HG03135 (cell line): ENCODE data around the gene ROBO1.
"Not testable (repeated sequence)": the region's sequence is repeated elsewhere in the genome, so short reads cannot be mapped to it uniquely, and the experiment has no call there.

ENCODE experiments used
- ATAC-seq: cut with Tn5 transposase; IDR thresholded peaks from one replicate; pipeline ENCODE4 v1.9.1; 2021; ENCODE audit warnings: mild to moderate bottlenecking, moderate library complexity; ENCODE audit not compliant: unreplicated experiment

ROBO1 gene

DNA sequence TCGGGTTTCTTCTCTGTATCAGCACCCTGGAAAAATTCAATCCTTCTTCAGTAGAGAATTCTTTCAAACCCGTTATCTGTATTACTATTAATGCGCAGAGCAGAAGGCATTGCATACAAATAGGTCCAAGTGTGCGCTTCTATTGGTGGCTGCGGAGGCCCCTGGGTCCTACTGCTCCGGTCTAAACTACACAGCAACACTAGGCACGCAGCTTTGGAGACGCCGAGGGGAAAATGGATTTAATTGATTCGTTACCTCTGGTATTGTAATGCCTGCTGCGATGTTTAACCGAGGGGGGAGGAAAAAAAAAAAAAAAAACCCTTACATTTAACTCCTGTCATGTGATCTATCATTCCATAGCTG is at the start of gene ROBO1:
Gene ROBO1, minus strand, starts transcription at position 94 of the 363 bp plus-strand sequence.
- ATAC-seq = no peak

DNA sequence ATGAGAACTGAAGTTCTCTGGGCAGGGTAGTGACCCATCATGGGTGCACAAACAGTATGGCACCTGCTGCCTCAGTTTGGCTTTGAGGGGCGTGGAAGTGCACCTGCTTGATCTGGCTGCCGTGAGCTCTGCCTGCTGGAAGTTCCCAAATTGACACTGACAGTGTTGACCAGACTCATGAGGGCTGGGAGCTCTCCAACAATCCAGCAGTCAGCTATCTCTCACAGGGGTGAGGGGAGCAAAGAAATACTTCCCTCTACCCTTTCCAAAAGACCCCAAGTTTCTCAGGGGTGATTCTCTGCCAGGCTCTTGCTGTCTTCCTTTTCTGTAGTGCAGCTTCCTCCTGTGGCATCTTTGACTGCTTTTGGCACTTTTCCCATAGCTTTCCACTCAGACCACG is 49.4 kb upstream of the ROBO1 start:
- ATAC-seq = no peak

DNA sequence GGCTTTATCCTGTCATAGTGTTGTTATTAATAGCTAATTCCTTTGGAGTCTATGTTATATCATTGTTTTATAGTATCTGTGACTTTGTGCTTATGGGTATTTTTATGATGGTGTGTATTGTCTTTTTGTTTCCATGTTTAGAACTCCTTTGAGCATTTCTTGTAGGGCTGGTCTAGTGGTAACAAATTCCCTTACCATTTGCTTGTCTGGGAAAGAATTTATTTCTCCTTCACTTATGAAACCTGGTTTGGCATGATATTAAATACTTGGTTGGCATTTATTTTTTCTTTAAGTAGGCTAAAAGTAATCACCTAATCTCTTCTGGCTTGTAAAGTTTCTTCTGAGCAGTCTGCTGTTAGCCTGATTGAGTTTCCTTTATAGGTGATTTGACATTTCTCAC is 47.7 kb upstream of the ROBO1 start:
- no peak for ATAC-seq

DNA sequence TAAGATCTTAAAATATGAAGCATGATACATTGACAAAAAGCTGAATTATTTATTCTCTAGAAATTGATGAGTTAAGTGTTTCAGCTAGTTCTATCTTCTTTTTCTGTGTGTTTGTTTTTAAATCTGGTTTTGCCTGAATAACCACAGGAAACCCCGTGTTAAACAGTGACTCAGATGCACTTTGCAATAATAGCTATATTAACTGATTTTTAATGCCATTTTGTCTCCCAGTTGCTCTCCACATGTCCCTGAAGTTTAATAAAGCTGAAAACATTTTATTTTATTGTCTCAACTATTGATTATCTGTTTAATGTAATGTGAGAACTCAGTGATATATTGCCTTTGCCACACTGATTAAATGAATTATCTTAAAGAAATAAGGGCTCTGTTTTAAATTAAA is 42.8 kb upstream of the ROBO1 start:
- no peak for ATAC-seq

DNA sequence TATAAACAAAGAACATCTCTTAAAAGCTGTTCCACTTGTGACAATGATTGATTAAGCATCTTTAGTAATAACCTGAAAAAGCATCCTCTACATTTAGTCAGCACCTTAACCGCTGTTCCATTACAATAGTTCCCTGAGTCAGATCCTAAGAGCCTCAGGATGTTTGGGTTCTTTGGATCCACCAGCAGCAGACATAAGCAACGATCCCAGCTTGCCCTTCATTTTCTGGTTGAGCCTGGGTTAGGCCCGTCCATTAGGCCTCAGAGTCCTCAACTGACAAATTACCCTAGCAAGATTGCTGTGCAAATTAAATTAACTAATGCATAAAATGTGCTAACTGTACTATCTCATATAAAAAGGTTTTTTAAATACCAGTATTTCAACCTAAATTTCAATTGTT is 42.3 kb upstream of the ROBO1 start:
- no peak for ATAC-seq

DNA sequence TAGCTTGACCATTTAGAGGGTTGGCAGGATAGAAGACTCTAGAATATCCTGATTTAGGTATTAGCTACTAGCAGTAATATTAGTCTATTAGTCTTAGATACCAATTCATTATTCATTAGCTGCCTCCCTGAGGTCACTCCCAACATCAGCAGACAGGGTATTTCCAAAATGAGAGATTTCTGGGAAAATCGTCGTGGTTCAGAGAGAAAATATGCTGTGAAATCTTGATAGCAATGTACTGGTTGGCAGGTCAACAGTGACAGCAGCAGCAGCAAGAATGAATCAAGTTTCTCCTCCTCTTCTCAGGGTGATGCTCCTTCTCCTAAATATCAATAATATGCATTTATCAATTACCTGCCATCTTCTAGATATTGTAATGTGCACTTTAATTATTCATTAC is 41.3 kb upstream of the ROBO1 start:
- ATAC-seq = no peak

DNA sequence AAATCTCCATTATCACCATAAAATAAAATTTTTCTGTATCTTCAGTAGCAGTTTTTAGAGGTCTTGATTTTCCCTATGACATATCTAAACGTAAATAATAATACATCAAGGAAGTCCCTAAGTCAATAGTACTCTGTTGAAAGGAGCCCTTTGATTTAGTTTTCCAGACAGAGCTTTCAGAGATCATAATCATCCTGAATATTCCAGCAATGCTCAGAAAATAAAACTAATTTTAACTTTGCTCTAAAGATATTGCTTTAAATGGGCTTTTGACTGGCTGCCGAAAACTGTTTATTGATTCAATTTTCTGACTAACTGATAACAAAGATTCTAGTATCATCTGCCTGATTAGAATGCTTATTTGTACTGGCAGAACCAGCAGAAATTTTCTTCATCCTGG is 40.7 kb upstream of the ROBO1 start:
- no peak for ATAC-seq

DNA sequence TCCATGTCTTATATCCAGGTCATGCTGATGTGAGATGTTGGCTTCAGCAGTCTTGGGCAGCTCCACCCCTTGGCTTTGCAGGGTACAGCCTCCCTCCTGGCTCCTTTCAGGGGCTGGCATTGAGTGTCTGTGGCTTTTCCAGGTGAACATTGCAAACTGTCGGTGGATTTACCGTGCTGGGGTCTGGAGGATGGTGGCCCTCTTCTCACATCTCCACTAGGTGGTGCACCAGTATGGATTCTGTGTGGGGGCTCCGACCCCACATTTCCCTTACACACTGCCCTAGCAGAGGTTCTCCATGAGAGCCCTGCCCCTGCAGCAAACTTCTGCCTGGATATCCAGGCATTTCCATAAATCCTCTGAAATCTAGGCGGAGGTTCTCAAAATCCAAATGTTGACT is 22.4 kb upstream of the ROBO1 start:
- not testable (repeated sequence) for ATAC-seq

DNA sequence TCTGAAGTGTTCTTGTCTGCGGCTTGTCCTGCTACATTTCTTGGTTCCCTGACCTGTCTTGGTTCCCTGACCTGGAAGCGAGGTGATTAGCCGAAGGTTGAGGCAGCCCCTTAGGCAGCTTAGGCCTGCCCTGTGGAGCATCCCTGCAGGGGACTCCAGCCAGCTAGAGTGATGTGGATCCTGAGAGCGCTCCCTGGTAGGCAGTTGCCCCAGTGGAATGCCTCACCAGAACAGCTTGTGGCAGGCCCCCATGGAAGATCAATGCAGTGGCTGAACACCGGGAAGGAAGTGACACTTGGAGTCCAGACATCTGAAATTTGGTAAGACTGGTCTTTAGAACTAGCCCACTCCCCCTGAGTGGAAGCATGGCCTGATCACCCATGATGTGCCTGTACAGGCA is 5.5 kb upstream of the ROBO1 start:
- ATAC-seq = no peak

DNA sequence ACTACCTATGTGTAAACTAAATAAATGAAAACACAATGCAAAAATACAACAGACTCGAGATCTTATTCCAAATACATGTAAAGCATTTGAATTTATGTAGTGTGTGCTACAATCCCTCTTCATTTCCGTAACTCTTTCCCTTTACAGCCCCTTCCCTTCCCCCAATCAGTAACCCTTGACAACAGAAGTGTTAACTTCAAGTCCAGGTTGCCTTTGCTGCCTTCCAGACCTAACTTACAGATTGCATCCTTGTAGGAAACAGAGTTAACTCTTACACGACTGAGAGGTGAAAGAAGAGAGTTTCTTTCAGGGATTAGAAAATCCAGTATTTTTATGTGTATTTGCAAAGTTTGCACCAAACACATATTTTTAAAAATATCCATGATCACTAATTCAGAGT is 1.4 kb upstream of the ROBO1 start:
- ATAC-seq = no peak

DNA sequence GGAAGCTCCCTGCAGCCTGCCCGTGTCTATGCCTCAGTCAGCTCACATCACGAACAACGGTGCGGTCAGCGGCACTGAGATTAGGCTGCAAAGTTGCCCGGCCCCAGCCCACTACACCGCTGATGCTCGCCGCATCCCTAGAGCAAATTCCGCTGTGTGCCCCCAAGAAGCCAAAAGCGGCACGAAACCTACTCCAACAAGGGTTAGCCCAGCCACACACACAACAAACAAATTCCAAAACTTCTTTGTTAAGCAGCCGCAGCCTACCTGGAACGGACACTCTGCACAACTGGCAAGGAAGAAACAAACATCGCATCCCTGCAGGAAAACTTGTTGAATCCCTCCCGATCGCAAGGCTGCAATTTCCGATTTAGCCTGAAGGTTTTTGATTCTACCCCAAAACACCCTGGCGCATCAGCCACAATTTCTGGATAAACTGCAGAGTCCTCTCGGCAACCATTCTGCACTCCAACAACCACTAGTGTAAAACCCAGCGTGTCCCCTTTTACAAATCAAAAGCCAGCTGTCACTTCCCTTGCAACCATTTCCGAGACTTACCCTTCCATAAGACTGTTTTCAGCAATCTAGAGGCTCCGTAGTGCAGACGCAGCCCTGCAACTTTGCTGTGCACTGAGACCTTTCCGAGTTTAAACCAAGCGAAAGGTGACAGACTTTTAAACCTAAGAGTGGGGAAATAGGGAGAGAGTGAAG is 449 bp downstream of the ROBO1 start:
- ATAC-seq = no peak

DNA sequence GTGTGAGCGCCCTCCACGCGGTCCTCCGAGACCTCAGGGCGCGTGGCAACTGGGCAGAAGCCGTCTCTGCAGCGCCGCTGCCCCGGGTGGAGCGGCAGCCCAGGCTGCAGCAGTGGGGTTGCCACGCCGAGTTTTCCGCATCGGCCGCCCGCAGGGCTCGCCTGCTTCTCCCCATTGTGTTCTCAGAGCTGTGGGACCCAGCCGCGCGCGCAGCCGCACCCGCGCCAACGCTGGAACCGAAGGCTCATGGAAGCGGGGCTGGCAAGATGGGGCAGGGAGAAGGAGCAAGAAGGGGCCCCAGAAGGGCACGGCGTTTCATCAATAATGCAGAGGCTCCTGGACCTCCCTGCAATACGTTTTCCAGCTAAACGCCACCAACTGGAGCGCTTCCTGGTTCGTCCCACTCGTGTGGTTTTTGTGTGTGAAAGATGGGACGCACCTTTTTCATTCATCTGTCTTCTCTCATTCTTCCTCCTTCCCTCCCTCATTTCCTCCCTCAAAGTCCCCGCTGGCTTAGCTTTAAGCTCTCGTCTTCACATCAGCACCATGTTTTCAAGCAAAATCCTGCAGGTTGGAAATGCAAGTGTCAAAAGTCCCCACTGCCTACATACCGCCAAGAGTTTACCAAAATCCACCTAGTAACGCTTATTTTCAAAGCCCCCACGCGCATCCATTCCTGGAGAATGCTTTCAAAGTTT is 1.2 kb downstream of the ROBO1 start:
- ATAC-seq = no peak

DNA sequence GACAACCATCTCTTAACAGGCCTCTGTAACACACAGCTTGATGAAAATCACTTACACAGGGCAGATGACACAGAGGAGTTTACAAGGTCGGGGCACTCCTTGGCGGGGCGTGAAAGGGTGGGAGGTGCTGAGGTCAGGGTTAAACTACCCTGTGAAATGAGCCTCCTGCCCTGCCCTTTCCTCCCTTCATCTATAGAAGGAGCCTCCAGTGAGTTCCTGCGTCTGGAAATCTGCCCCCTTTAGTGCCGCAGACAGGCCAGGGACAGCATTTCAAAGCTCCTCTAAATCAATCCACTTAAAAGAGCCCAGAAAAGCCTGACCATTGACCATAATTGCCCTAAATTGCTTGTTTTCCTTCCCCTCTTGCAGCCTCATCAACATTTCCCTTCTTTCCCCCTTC is 1.9 kb downstream of the ROBO1 start:
- no peak for ATAC-seq

DNA sequence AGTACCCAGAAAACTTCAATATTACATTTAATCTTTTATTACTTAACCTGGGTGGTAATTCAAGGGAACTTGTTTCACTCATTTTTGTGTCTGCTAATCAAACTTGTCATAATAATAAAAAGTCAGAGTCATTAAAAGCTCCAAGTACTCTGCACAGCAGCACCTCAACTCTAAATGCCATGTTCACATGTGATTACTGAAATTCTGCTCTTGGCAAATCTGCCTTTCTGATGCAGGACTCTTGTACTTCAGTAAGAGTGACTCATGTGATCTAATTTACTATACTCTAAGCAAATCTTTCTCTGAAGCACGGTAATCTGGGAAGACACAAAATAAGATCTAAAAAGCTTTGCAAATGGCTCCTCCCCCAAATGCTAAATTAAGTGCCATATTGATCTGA is 6.4 kb downstream of the ROBO1 start:
- no peak for ATAC-seq

DNA sequence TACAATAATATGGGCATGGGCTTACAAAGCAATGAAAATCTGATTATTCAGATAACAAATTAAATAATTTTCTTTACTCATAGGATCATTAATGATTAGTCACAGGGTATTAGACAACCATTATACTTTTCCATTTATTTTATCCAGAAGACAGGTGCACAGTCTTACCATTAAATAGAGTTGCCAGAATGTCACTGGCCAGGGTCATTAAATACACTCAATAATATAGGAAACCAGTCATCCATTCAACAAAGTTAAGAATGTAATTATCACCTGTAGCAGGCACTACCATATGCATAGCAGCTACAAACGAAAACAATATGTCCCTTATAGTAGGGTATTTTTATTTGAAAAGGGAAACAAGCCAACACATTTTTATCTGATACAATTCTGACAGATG is 16.1 kb downstream of the ROBO1 start:
- ATAC-seq = no peak

DNA sequence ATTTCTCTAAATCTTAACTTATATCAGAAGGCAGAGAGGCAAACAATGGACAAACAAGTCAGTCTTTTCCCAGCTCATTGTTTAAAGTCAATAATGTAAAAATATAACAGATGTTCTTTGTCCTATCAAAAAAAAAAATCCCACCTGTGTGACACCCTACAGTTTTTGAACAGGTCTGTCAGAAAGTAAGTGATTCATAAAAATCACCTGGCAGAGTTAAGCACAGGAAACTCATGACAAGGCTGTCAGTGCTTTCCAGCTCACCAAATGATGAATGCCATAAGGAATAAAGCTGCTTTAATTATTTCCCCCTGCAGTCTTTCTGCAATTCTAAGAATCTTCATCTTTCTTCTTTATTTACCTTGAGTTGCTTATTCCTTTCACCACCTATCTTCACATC is 30.3 kb downstream of the ROBO1 start:
- ATAC-seq = no peak

DNA sequence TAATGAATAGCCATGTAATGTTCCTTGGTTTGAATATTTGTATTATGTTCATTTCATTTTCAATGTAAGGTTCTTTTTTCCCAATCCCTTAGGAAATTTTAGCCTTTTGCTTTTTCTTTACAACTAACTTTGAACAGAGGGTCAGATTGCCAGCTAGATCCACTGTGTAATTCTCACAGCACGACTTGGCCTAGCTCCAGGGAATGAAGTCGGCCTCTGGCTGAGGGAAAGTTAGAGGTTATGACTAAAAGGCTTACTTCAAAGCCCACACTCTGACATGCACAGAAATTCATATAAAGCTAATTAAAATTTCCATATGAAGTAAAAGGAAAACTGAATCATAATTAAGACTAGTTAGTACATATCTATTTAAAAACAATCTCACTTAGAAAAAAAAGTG is 38.7 kb downstream of the ROBO1 start:
- no peak for ATAC-seq

DNA sequence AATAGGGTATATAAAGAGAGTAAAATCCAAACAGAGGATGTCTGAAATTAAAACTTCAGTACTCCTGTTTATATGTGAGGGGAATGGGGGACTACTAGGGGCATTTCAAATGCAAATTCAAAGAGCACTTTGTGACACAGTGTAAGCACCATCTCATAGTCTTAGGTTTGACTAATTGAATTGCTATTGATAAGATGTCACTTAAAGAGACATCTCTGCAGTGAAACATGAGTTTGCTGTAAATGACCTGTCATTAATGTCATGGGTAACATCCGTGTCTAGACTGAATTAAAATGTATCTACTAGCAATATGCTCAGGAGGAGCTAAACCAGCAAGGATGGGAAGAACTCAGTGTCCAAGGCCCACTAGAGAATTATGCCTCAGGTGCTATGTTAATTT is 41.0 kb downstream of the ROBO1 start:
- no peak for ATAC-seq

DNA sequence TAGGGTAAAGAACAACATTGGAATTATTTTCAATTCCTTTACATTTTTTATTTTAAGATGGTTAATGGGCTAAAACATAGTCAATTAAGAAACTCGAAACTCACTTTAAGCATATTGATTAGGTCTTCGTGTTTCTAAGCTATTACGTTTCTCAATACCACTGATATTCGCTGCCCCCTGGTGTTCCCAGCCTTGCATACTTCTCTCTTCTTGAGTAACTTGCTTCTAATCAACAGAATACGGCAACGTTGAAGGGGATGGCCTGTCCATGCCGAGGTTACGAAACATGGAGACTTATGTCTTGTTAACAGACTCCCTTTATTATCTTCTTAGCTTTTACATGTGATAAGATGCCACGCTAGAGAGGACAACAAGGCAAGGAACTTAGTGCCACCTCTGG is 43.6 kb downstream of the ROBO1 start:
- ATAC-seq = no peak

DNA sequence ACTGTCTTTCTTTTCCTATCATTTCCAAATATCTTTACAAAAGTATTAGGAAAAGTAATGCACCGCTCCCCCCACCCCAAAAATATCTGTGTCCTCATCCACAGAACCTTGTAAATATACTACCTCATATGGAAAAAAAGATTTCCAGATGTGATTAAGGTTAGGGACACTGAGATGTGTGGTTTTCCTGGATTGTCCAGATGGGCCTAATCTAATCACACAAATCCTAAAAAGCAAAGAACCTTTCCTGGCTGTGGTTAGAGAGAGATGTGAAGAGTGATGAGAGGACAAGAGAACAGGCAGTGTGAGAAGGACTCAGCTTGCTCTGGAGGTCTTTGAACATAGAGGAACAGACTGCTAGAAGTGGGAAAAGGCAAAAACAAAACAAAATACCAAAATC is 77.7 kb downstream of the ROBO1 start:
- no peak for ATAC-seq

DNA sequence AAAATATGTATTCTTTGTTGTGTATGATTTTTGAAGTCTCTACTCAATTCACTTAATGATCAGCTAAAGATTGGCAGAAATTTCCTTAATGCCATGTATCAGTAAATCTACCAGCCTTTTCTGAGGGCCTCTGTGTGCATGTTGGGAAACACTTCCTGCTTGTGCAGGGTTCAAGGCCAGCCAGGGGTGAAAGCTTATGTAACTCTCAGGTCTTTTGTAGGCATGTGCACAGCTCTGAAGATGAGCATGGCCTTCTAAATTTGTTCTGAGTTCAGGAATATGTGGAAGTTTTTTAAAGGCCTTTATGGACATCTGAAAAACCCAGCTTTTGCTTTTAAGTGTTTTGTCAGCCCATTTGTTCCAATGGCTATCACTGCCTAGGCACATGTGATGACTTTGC is 82.7 kb downstream of the ROBO1 start:
- ATAC-seq = no peak

DNA sequence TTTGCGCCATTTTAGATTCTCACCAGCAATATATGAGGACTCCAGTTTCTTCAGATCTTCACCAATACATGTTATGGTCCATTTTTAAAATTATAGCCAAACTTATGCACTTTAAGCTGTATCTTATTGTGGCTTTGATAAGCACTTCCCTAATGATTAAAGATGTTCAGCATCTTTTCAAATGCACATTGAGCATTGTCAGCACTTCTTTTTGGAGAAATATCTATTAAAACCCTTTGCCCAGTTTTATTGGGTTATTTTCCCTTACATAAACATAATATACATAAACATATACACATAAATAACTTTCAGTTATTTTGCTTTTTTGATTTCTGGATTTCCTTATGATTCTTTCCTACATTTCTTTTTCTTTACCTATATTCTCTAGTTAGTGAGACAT is 83.8 kb downstream of the ROBO1 start:
- no peak for ATAC-seq

DNA sequence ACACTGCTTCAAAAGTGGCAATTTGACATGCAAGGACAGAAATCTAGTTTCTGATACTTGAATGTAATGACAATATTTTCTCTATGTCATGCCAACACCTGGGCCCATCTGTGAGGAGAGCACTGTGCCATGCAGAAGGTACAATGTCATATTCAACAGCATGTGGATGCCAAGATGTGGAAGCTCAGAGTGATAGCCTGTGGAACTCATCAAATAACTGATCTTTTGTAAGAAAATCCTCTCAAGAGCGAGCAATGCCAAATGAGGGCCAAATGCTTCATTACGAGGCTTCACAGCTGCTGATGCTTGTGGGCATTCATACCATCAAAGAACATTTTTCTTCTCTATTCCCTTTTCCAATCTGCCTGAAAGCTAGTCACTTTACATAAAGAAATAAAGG is 95.1 kb downstream of the ROBO1 start:
- no peak for ATAC-seq
